ENCODE data around the gene BATF3. TPM values are rescaled to one million over a fixed set of nuclear protein-coding genes. Genes with fewer than 3 reads are reported as not detected.
A peak's percentile ranks its signal among the peaks of the same experiment; 100 is the strongest.
"Not testable (repeated sequence)": the region's sequence is repeated elsewhere in the genome, so short reads cannot be mapped to it uniquely, and the experiment has no call there.

Gene BATF3
- total RNA-seq (2014; rRNA removed; shearing (Covaris generic)), result 2.5 and 5.8 TPM in 2 replicates

GRCh38 chr1:212699625-212700222, at the start of gene BATF3:
TSS of gene BATF3 (minus strand) at chr1:212699840. CDS start at chr1:212699762, 78 bp downstream.
- H3K36me3 ChIP-seq (replicated peaks; ENCODE audit: control insufficient read depth, insufficient read depth, low read length), result no peaks in the 10 kb centered on the region
- peaks cover 68% of the 10 kb centered on the region for H3K27me3 ChIP-seq (ENCODE audit: control insufficient read depth, insufficient read depth, low read length)
- peak within 1 kb of the TSS; percentile 57 for H3K4me3 ChIP-seq (ENCODE audit: insufficient read depth, low read depth, low read length)
- peak; percentile 80 for DNase-seq

- no peak for DNase-seq
- Histone ChIP-seq H3K4me3 (ENCODE audit: insufficient read depth, low read depth, low read length) (no peak overlapping the region), H3K27me3 (ENCODE audit: control insufficient read depth, insufficient read depth, low read length) (no peaks in the 10 kb centered on the region), H3K36me3 (replicated peaks; ENCODE audit: control insufficient read depth, insufficient read depth, low read length) (no peaks in the 10 kb centered on the region; the same call in 1 of the 2 replicates)
Measured at GRCh38 chr1:212746546-212746945, 46.9 kb upstream of the BATF3 start.

- no peaks in the 10 kb centered on the region for H3K27me3 ChIP-seq (ENCODE audit: control insufficient read depth, insufficient read depth, low read length)
- no peaks in the 10 kb centered on the region; the same call in 1 of the 2 replicates for H3K36me3 ChIP-seq (replicated peaks; ENCODE audit: control insufficient read depth, insufficient read depth, low read length)
- no peak for DNase-seq
- H3K4me3 ChIP-seq (ENCODE audit: insufficient read depth, low read depth, low read length), result no peak overlapping the region
Measured at GRCh38 chr1:212745303-212745702, 45.7 kb upstream of the BATF3 start.

GRCh38 chr1:212743901-212744475, 44.3 kb upstream of the BATF3 start:
- no peak overlapping the region for H3K4me3 ChIP-seq (ENCODE audit: insufficient read depth, low read depth, low read length)
- no peaks in the 10 kb centered on the region; the same call in 1 of the 2 replicates for H3K36me3 ChIP-seq (replicated peaks; ENCODE audit: control insufficient read depth, insufficient read depth, low read length)
- H3K27me3 ChIP-seq (ENCODE audit: control insufficient read depth, insufficient read depth, low read length), result no peaks in the 10 kb centered on the region
- no peak for DNase-seq

- no peaks in the 10 kb centered on the region; the same call in 1 of the 2 replicates for H3K36me3 ChIP-seq (replicated peaks; ENCODE audit: control insufficient read depth, insufficient read depth, low read length)
- DNase-seq, result no peak
- no peaks in the 10 kb centered on the region for H3K27me3 ChIP-seq (ENCODE audit: control insufficient read depth, insufficient read depth, low read length)
- H3K4me3 ChIP-seq (ENCODE audit: insufficient read depth, low read depth, low read length), result no peak overlapping the region
Measured at GRCh38 chr1:212738330-212738729, 38.7 kb upstream of the BATF3 start.

GRCh38 chr1:212737559-212737958, 37.9 kb upstream of the BATF3 start:
- Histone ChIP-seq H3K27me3 (ENCODE audit: control insufficient read depth, insufficient read depth, low read length) (no peaks in the 10 kb centered on the region), H3K36me3 (replicated peaks; ENCODE audit: control insufficient read depth, insufficient read depth, low read length) (no peaks in the 10 kb centered on the region; the same call in 1 of the 2 replicates), H3K4me3 (ENCODE audit: insufficient read depth, low read depth, low read length) (no peak overlapping the region)
- no peak for DNase-seq

- DNase-seq, result no peak
- H3K36me3 ChIP-seq (replicated peaks; ENCODE audit: control insufficient read depth, insufficient read depth, low read length), result no peaks in the 10 kb centered on the region; the same call in 1 of the 2 replicates
- H3K4me3 ChIP-seq (ENCODE audit: insufficient read depth, low read depth, low read length), result no peak overlapping the region
- H3K27me3 ChIP-seq (ENCODE audit: control insufficient read depth, insufficient read depth, low read length), result no peaks in the 10 kb centered on the region
Measured at GRCh38 chr1:212733109-212733508, 33.5 kb upstream of the BATF3 start.

GRCh38 chr1:212731630-212732029, 32.0 kb upstream of the BATF3 start:
- DNase-seq, result no peak
- no peak overlapping the region for H3K4me3 ChIP-seq (ENCODE audit: insufficient read depth, low read depth, low read length)

GRCh38 chr1:212728606-212729005, 29.0 kb upstream of the BATF3 start:
- Histone ChIP-seq H3K4me3 (ENCODE audit: insufficient read depth, low read depth, low read length) (no peak overlapping the region), H3K27me3 (ENCODE audit: control insufficient read depth, insufficient read depth, low read length) (no peaks in the 10 kb centered on the region), H3K36me3 (replicated peaks; ENCODE audit: control insufficient read depth, insufficient read depth, low read length) (no peaks in the 10 kb centered on the region; the same call in 1 of the 2 replicates)
- no peak for DNase-seq

More at GRCh38 chr1:212731630-212732029, 32.0 kb upstream of the BATF3 start:
- Histone ChIP-seq H3K36me3 (replicated peaks; ENCODE audit: control insufficient read depth, insufficient read depth, low read length) (no peaks in the 10 kb centered on the region; the same call in 1 of the 2 replicates), H3K27me3 (ENCODE audit: control insufficient read depth, insufficient read depth, low read length) (no peaks in the 10 kb centered on the region)

- Histone ChIP-seq H3K36me3 (replicated peaks; ENCODE audit: control insufficient read depth, insufficient read depth, low read length) (no peaks in the 10 kb centered on the region; the same call in 1 of the 2 replicates), H3K27me3 (ENCODE audit: control insufficient read depth, insufficient read depth, low read length) (no peaks in the 10 kb centered on the region), H3K4me3 (ENCODE audit: insufficient read depth, low read depth, low read length) (no peak overlapping the region)
- no peak for DNase-seq
Measured at GRCh38 chr1:212727386-212728181, 27.9 kb upstream of the BATF3 start.

- H3K4me3 ChIP-seq (ENCODE audit: insufficient read depth, low read depth, low read length); H3K27me3 ChIP-seq (ENCODE audit: control insufficient read depth, insufficient read depth, low read length); DNase-seq: not testable (repeated sequence)
Measured at GRCh38 chr1:212724679-212725078, 25.0 kb upstream of the BATF3 start.

GRCh38 chr1:212722270-212722957, 22.8 kb upstream of the BATF3 start:
- H3K36me3 ChIP-seq (replicated peaks; ENCODE audit: control insufficient read depth, insufficient read depth, low read length), result no peaks in the 10 kb centered on the region; the same call in 1 of the 2 replicates
- H3K4me3 ChIP-seq (ENCODE audit: insufficient read depth, low read depth, low read length), result no peak overlapping the region
- DNase-seq, result no peak
- H3K27me3 ChIP-seq (ENCODE audit: control insufficient read depth, insufficient read depth, low read length), result no peaks in the 10 kb centered on the region

More at GRCh38 chr1:212724679-212725078, 25.0 kb upstream of the BATF3 start:
- not testable (repeated sequence) for H3K36me3 ChIP-seq (replicated peaks; ENCODE audit: control insufficient read depth, insufficient read depth, low read length)

- Histone ChIP-seq H3K27me3 (ENCODE audit: control insufficient read depth, insufficient read depth, low read length) (no peaks in the 10 kb centered on the region), H3K36me3 (replicated peaks; ENCODE audit: control insufficient read depth, insufficient read depth, low read length) (no peaks in the 10 kb centered on the region), H3K4me3 (ENCODE audit: insufficient read depth, low read depth, low read length) (no peak overlapping the region)
- DNase-seq, result no peak
Measured at GRCh38 chr1:212721388-212722247, 22.0 kb upstream of the BATF3 start.
